ENCODE measurements around the gene F2RL3. TPM values are rescaled to one million over a fixed set of nuclear protein-coding genes. Genes with fewer than 3 reads are reported as not detected.

The F2RL3 gene
- total and polyA plus RNA-seq, 9 of the 15 experiments (the other 6 are each of a cell fraction or from before 2014, with no cell fraction given), result 1.4 to 27.6 (median 11.9) TPM

- TF ChIP-seq RBM39 (optimal IDR thresholded peaks at IDR 0.05; ENCODE audit: low read depth, low read length) (no peak), KDM4B (IDR thresholded peaks at IDR 0.05; ENCODE audit: borderline replicate concordance in 2 of 2, low read depth in 1 of 2) (no peak; a peak in 1 of 4 replicates), DIDO1 (tag; IDR thresholded peaks at IDR 0.05; ENCODE audit: low read depth) (no peak), ZNF57 (CRISPR knock-in tag; IDR thresholded peaks at IDR 0.05) (no peak), PURB (CRISPR knock-in tag; IDR thresholded peaks at IDR 0.05; ENCODE audit: low read depth) (no peak), ATF7 (IDR thresholded peaks at IDR 0.05) (peak; percentile 75), UBTF (IDR thresholded peaks at IDR 0.05; ENCODE audit: borderline replicate concordance in 1 of 2, low read depth in 2 of 2, low read length in 2 of 2) (peak in 1 of 2 experiments; percentile 8; a peak in 1 of 4 replicates), ZC3H4 (CRISPR knock-in tag; IDR thresholded peaks at IDR 0.05; ENCODE audit: borderline replicate concordance) (no peak), SIRT6 (IDR thresholded peaks at IDR 0.05; ENCODE audit: low read depth, low read length) (no peak), RUNX1 (IDR thresholded peaks at IDR 0.05; ENCODE audit: low read depth) (no peak), PPARD (CRISPR knock-in tag; IDR thresholded peaks at IDR 0.05) (no peak)
Measured at GRCh38 chr19:16890461-16891184, 1.8 kb downstream of the F2RL3 start (continued).
